MM.1S (cell line): ENCODE data around the gene CENPK.

Experiments
- CTCF ChIP-seq: fragments of 300-600 bp; sonication (generic); IDR thresholded peaks from 2 replicates; pipeline ENCODE4 v1.5.1; 2016; ENCODE audit warnings: antibody characterized with exemption, low read length, mixed read lengths
- EZH2 ChIP-seq: fragments of 300-600 bp; sonication (generic); optimal IDR thresholded peaks from 2 replicates; pipeline ENCODE3; 2017; ENCODE audit warnings: low read depth, mild to moderate bottlenecking, antibody characterized with exemption, low read length, mixed read lengths
- EZH2phosphoT487 ChIP-seq: fragments of 300-600 bp; sonication (generic); IDR thresholded peaks from 2 replicates; pipeline ENCODE4 v1.6.1; 2018; ENCODE audit warnings: antibody characterized with exemption, low read length

DNA sequence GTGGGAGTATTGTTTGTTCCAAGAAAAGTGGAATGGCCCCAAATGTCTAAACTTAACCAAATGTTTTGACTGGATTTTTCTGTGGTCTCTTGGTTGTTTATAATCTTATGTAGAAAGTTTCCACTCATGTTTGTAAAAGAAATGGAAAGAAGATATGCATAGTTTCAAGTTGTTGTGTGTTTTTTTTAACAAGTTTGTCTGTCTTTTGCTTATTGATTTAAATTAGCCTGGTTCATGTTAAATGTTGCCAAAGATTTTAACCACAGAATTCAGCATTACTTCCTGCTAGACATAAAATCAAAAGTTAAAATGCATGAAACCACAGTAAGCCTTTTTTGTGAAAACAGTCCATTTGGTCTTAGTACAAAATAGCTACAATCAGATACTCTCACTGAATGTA, 14.2 kb upstream of the CENPK start:
- TF ChIP-seq CTCF (no peak), EZH2 (no peak), EZH2phosphoT487 (no peak)
